ENCODE data around the gene ACSS3. TPM values are rescaled to one million over a fixed set of nuclear protein-coding genes. Genes with fewer than 3 reads are reported as not detected.

ACSS3 gene
- total and polyA plus RNA-seq, 2 donors (not counting 3 experiments of a cell fraction or from before 2014, with no cell fraction given): 0.12 to 0.86 TPM

- dilution Hi-C loops (cut with MboI; ENCODE audit: extremely low pct_ligation_motif_present, low sequenced_read_pairs): no loop called here
Observed at GRCh38 chr12:81081726-81082125, 3.8 kb downstream of the ACSS3 start.

More at GRCh38 chr12:81081726-81082125, 3.8 kb downstream of the ACSS3 start:
- H3K36me3 ChIP-seq (ENCODE audit: control insufficient read depth in 2 of 2, extremely low read depth in 1 of 2, insufficient read depth in 2 of 2, low read length in 2 of 2): no peaks in the 10 kb centered on the region
- H3K79me2 ChIP-seq (ENCODE audit: control insufficient read depth, insufficient read depth, low read length): no peaks in the 10 kb centered on the region
- TF ChIP-seq GATA2 (IDR thresholded peaks at IDR 0.05; ENCODE audit: insufficient read depth, insufficient read length, low read depth, low read length) (no peak), FOS (IDR thresholded peaks at IDR 0.05; ENCODE audit: borderline replicate concordance, insufficient read depth, low read length) (no peak), JUN (IDR thresholded peaks at IDR 0.05; ENCODE audit: borderline replicate concordance, insufficient read depth, insufficient read length, low read depth) (no peak), EZH2 (IDR thresholded peaks at IDR 0.05; ENCODE audit: borderline replicate concordance, low read depth, low read length, severe bottlenecking) (no peak), POLR2AphosphoS5 (IDR thresholded peaks at IDR 0.05; ENCODE audit: insufficient read depth, low read depth, low read length) (no peak), POLR2A (IDR thresholded peaks at IDR 0.05; ENCODE audit: low read depth, low read length) (no peak), MYC (IDR thresholded peaks at IDR 0.05; ENCODE audit: low read depth, low read length) (no peak)
- TF ChIP-seq, protein P1, sequence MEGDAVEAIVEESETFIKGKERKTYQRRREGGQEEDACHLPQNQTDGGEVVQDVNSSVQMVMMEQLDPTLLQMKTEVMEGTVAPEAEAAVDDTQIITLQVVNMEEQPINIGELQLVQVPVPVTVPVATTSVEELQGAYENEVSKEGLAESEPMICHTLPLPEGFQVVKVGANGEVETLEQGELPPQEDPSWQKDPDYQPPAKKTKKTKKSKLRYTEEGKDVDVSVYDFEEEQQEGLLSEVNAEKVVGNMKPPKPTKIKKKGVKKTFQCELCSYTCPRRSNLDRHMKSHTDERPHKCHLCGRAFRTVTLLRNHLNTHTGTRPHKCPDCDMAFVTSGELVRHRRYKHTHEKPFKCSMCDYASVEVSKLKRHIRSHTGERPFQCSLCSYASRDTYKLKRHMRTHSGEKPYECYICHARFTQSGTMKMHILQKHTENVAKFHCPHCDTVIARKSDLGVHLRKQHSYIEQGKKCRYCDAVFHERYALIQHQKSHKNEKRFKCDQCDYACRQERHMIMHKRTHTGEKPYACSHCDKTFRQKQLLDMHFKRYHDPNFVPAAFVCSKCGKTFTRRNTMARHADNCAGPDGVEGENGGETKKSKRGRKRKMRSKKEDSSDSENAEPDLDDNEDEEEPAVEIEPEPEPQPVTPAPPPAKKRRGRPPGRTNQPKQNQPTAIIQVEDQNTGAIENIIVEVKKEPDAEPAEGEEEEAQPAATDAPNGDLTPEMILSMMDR (IDR thresholded peaks at IDR 0.05; ENCODE audit: extremely low read depth in 1 of 2, insufficient read depth in 1 of 2, low read depth in 1 of 2, low read length in 2 of 2): no peak
- TF ChIP-seq, protein P2, sequence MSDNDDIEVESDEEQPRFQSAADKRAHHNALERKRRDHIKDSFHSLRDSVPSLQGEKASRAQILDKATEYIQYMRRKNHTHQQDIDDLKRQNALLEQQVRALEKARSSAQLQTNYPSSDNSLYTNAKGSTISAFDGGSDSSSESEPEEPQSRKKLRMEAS (IDR thresholded peaks at IDR 0.05; ENCODE audit: insufficient read depth, insufficient read length): no peak
- CTCF ChIA-PET: no interaction called here
- intact Hi-C loops (cut with micrococcal nuclease): no loop called here
- peaks cover under 1 to 2% of the 10 kb centered on the region in 2 experiments for H3K27me3 ChIP-seq (ENCODE audit: control insufficient read depth in 2 of 2, insufficient read depth in 2 of 2, low read length in 2 of 2)
- POLR2A ChIA-PET: no interaction called here
- H3K9me1 ChIP-seq (replicated peaks; ENCODE audit: control insufficient read depth, extremely low read depth, insufficient read depth, low read length): no peaks in the 10 kb centered on the region
- no peak overlapping the region for H3K4me3 ChIP-seq (replicated peaks in 1 of 3; ENCODE audit: insufficient read depth in 1 of 3, low read depth in 1 of 3, low read length in 3 of 3)
- H3K4me1 ChIP-seq (ENCODE audit: control insufficient read depth, extremely low read depth, insufficient read depth, low read length): peaks cover 15% of the 10 kb centered on the region
- no peaks in the 10 kb centered on the region for H3K9me3 ChIP-seq (replicated peaks; ENCODE audit: control insufficient read depth, insufficient read depth, low read length)
- no peak overlapping the region for H3K4me2 ChIP-seq (ENCODE audit: insufficient read depth, low read length)
- BruUV-seq (replicated peaks): no TSS peak
- H3K27ac ChIP-seq (ENCODE audit: insufficient read depth, low read depth, low read length): no peak overlapping the region
- H2AFZ ChIP-seq (ENCODE audit: low read depth, low read length): no peak overlapping the region
- no peak overlapping the region for H3K9ac ChIP-seq (replicated peaks; ENCODE audit: extremely low read depth, insufficient read depth, low read length)
- DNase-seq (ENCODE audit: low read depth, low spot score) (no peak), FAIRE-seq (no peak)
- H4K20me1 ChIP-seq (replicated peaks; ENCODE audit: control insufficient read depth, extremely low read depth, insufficient read depth, low read length): no peaks in the 10 kb centered on the region

All from endothelial cell of umbilical vein (primary cell).